Ovary (tissue), 9 donors: ENCODE data around the gene GPR61. TPM values are rescaled to one million over a fixed set of nuclear protein-coding genes. Genes with fewer than 3 reads are reported as not detected.

Experiments
- DNase-seq, 5 donors: peaks; one replicate each; pipeline ENCODE4 v3.0.0-alpha.2; 2019 to 2020
- H3K27ac ChIP-seq, 2 donors: fragments of 200-600 bp; one replicate each; pipeline versions ENCODE4 v1.5.1 to v1.8.0; 2019 to 2022
- H3K27me3 ChIP-seq: fragments of 200-600 bp; one replicate; pipeline ENCODE4 v1.8.0; 2022
- H3K36me3 ChIP-seq: fragments of 200-600 bp; sonication (generic); one replicate; pipeline ENCODE4 v1.5.1; 2019
- H3K4me1 ChIP-seq: one replicate; pipeline ENCODE4 v1.8.1; 2013; ENCODE audit warnings: mild to moderate bottlenecking, moderate library complexity; ENCODE audit not compliant: insufficient read depth
- H3K4me3 ChIP-seq: fragments of 200-600 bp; sonication (generic); one replicate; pipeline ENCODE4 v1.5.1; 2017
- H3K9me3 ChIP-seq, 2 donors: fragments of 200-600 bp in 1 of 2; sonication (generic) in 1 of 2; one replicate each; pipeline versions ENCODE4 v1.5.1 to v1.8.1; 2013 to 2019; ENCODE audit warnings: mild to moderate bottlenecking in 1 of 2, moderate library complexity in 1 of 2
- CTCF ChIP-seq, 3 donors: fragments of 450-650 bp in 2 of 3; fragments of 200-600 bp in 1 of 3; IDR thresholded peaks; one replicate each; pipeline versions ENCODE4 v1.5.1 to v1.8.0; 2016 to 2022; ENCODE audit warnings: antibody characterized with exemption in 3 of 3, mild to moderate bottlenecking in 1 of 3
- EP300 ChIP-seq: sonication (generic); formaldehyde crosslinking; IDR thresholded peaks from one replicate; pipeline ENCODE4 v1.6.1; 2017; ENCODE audit warnings: antibody characterized with exemption
- POLR2A ChIP-seq: fragments of 450-650 bp; IDR thresholded peaks from one replicate; pipeline ENCODE4 v1.6.1; 2017; ENCODE audit warnings: antibody characterized with exemption, mild to moderate bottlenecking, moderate library complexity
- WGBS, 3 donors: extraction: QIAGEN DNeasy Blood & Tissue Kit in 1 of 3; methylation state at CpG; one replicate each; pipeline versions ENCODE4 v1.1.5 to v1.1.7; 2013 to 2017; 5-methylcytosine and 5-hydroxymethylcytosine counted together
- intact Hi-C, 4 donors: fragments of 100-400 bp; cut with DNase I; formaldehyde crosslinking; loops; one replicate each; pipeline versions ENCODE4 v1.11.0 to v1.15.1; 2022 to 2023
- polyA plus RNA-seq, 2 donors: library from polyadenylated mRNA; stranded (reverse); fragments of 200-250 nt in 1 of 2; fragments of 350-450 nt in 1 of 2; fragmentation: Illumina TruSeq in 1 of 2; extraction: RNeasy Lipid Tissue Mini Kit (QIAGEN cat#74804) in 1 of 2; gene quantifications; one replicate each; pipeline ENCODE4 v1.2.3, GENCODE V29; 2013 to 2014
- total RNA-seq, 7 donors: library from RNA; depleted of rRNA in 2 of 7; stranded (reverse); fragments of >200 nt in 2 of 7; fragmentation: NEBNext Ultra II Directional in 3 of 7; extraction: Animal tissue kit (Norgen Biotek cat#: 25700) in 3 of 7; gene quantifications; one replicate each; pipeline versions ENCODE4 v1.1.0 to v1.2.4, GENCODE V29; 2016 to 2023
- donor health status: DM: no; HTN: no; CAD: no; lungs with moderate emphysema.
- donor health status: DM: no; HTN: no; CAD: no.
- donor health status: Bipolar disorder and iron deficiency.
- donor health status: DM: yes; HTN: yes; CAD: no.
- donor health status: DM: no; HTN: no; CAD: no.
- donor health status: DM: yes; HTN: yes; CAD: no.

The GPR61 gene
- total and polyA plus RNA-seq, 9 donors, result 0.25 TPM; not detected in 8

GRCh38 chr1:109556563-109556962 lies 16.9 kb downstream of the GPR61 start:
- no peaks in the 10 kb centered on the region for H3K27me3 ChIP-seq
- H3K9me3 ChIP-seq, result no peaks in the 10 kb centered on the region
- H3K27ac ChIP-seq, result no peak overlapping the region
- H3K4me1 ChIP-seq, result peaks cover 3% of the 10 kb centered on the region
- 93 to 95% (median 94%) methylated on average over 2 of the region's 2 CpGs for WGBS, 3 donors
- H3K4me3 ChIP-seq, result no peak overlapping the region
- no peak for DNase-seq
- no peak for TF ChIP-seq POLR2A
- no peak for TF ChIP-seq CTCF (IDR thresholded peaks at IDR 0.05)
- TF ChIP-seq EP300, result no peak
- no peaks in the 10 kb centered on the region for H3K36me3 ChIP-seq
- intact Hi-C loops, result loop anchor here in 1 of 4 donors (10.0 kb wide), 1 partner anchor 428 kb away; the partner anchor contains the start of gene AHCYL1

GRCh38 chr1:109557520-109557919 lies 17.8 kb downstream of the GPR61 start:
- peaks cover 3% of the 10 kb centered on the region for H3K4me1 ChIP-seq
- TF ChIP-seq EP300, result no peak
- TF ChIP-seq CTCF (IDR thresholded peaks at IDR 0.05), result no peak
- no peak for TF ChIP-seq POLR2A
- H3K4me3 ChIP-seq, result no peak overlapping the region
- WGBS, 3 donors, result 94 to 96% (median 95%) methylated on average over 5 of the region's 5 CpGs
- no peaks in the 10 kb centered on the region for H3K27me3 ChIP-seq
- no peak overlapping the region for H3K27ac ChIP-seq
- intact Hi-C loops, result loop anchor here in 1 of 4 donors (10.0 kb wide), 1 partner anchor 427 kb away; the partner anchor contains the start of gene AHCYL1
- no peaks in the 10 kb centered on the region for H3K36me3 ChIP-seq
- no peak for DNase-seq
- H3K9me3 ChIP-seq, result no peaks in the 10 kb centered on the region

GRCh38 chr1:109559995-109560394 lies 20.3 kb downstream of the GPR61 start:
- TF ChIP-seq CTCF (IDR thresholded peaks at IDR 0.05), result no peak
- TF ChIP-seq POLR2A, result no peak
- TF ChIP-seq EP300, result no peak
- Histone ChIP-seq H3K27ac (no peak overlapping the region), H3K27me3 (no peaks in the 10 kb centered on the region), H3K36me3 (no peaks in the 10 kb centered on the region), H3K4me3 (no peak overlapping the region), H3K4me1 (peaks cover 6% of the 10 kb centered on the region), H3K9me3 (no peaks in the 10 kb centered on the region)
- no peak for DNase-seq
- intact Hi-C loops, result loop anchor here in 1 of 4 donors (10.0 kb wide), 1 partner anchor 425 kb away; the partner anchor contains the start of gene AHCYL1

- no peak overlapping the region for H3K4me3 ChIP-seq
- WGBS, 3 donors, result 87 to 92% (median 88%) methylated on average over 7 of the region's 7 CpGs
- H3K4me1 ChIP-seq, result peaks cover 4% of the 10 kb centered on the region
- DNase-seq, result no peak
- H3K36me3 ChIP-seq, result no peaks in the 10 kb centered on the region
- H3K9me3 ChIP-seq, result no peaks in the 10 kb centered on the region
- intact Hi-C loops, result no loop called here
- H3K27me3 ChIP-seq, result no peaks in the 10 kb centered on the region
- H3K27ac ChIP-seq, result no peak overlapping the region
- TF ChIP-seq EP300, result no peak
- no peak for TF ChIP-seq POLR2A
- no peak for TF ChIP-seq CTCF (IDR thresholded peaks at IDR 0.05)
Measured at GRCh38 chr1:109564194-109564878, 24.7 kb downstream of the GPR61 start.
